ENCODE data around the gene VAMP5. TPM values are rescaled to one million over a fixed set of nuclear protein-coding genes. Genes with fewer than 3 reads are reported as not detected.

Gene VAMP5
- total and polyA plus RNA-seq, 10 of the 15 experiments (the other 5 are each of a cell fraction or from before 2014, with no cell fraction given) = 3.8 to 52.7 (median 24.1) TPM

GRCh38 chr2:85542777-85543176, 41.5 kb upstream of the VAMP5 start:
- Histone ChIP-seq H3K4me2 (ENCODE audit: control insufficient read depth, insufficient read depth) (0 out of 2 replicates have a peak overlapping the region, but pooled peaks have one; percentile 1), H3K4me3 (peak overlapping the region; percentile 45; the same call in 1 of the 2 replicates), H3K27me3 (replicated peaks in 1 of 2; ENCODE audit: control insufficient read depth in 2 of 2, insufficient read depth in 2 of 2, low read length in 1 of 2) (no peaks in the 10 kb centered on the region), H3K79me2 (ENCODE audit: control insufficient read depth, insufficient read depth, low read length) (peaks cover 51% of the 10 kb centered on the region), H3K4me1 (ENCODE audit: control insufficient read depth, insufficient read depth, low read length) (no peaks in the 10 kb centered on the region), H2AFZ (ENCODE audit: control insufficient read depth, low read depth, low read length) (no peak overlapping the region), H4K20me1 (ENCODE audit: control insufficient read depth, insufficient read depth) (peaks cover 4% of the 10 kb centered on the region; the same call in 1 of the 2 replicates), H3K9me3 (replicated peaks; ENCODE audit: control insufficient read depth, insufficient read depth, low read length) (no peaks in the 10 kb centered on the region; the same call in 2 of the 3 replicates), H3K27ac (ENCODE audit: control insufficient read depth, insufficient read depth) (no peak overlapping the region), H3K36me3 (ENCODE audit: control insufficient read depth in 2 of 2, insufficient read depth in 2 of 2, low read length in 1 of 2) (peaks cover 6 to 28% of the 10 kb centered on the region in 2 experiments), H3K9ac (ENCODE audit: control insufficient read depth, insufficient read depth, low read length) (no peak overlapping the region)
- intact Hi-C loops (cut with micrococcal nuclease; ENCODE audit: unreplicated experiment) (no loop called here), in situ Hi-C loops (cut with MboI) (no loop called here)
- FAIRE-seq (no peak), ATAC-seq (no peak), DNase-seq (ENCODE audit: low read depth, low spot score) (no peak)
- 87% methylated on average over 4 of the region's 4 CpGs for WGBS (ENCODE audit: insufficient coverage, insufficient replicate concordance, low lambda C conversion rate, missing lambda C conversion rate)
- BruUV-seq (replicated peaks) = no TSS peak
- ChIA-PET RAD21 (ENCODE audit: unreplicated experiment) (interaction anchor here (4.2 to 6.2 kb wide), 2 partner anchors 9 to 124 kb away, joined by 23 to 43 read pairs; partner anchors contain the start of gene SH2D6), CTCF (interaction anchor here (0.7 to 10.9 kb wide), 4 partner anchors 10 to 123 kb away, joined by 3 to 134 read pairs (median 5); no protein-coding TSS in a partner anchor), POLR2A (interaction anchor here (0.5 to 0.9 kb wide), 2 partner anchors 124 to 204 kb away, joined by 3 to 4 read pairs; partner anchors contain the start of gene SH2D6), SMC1A (ENCODE audit: uncharacterized antibody, unreplicated experiment) (interaction anchor here (2.0 to 8.2 kb wide), 3 partner anchors 8 to 17 kb away, joined by 6 to 86 read pairs (median 7); no protein-coding TSS in a partner anchor)
- TF ChIP-seq MYC (IDR thresholded peaks at IDR 0.05; ENCODE audit: insufficient read depth, insufficient read length, insufficient replicate concordance, low read length, severe bottlenecking) (no peak), BMI1 (IDR thresholded peaks at IDR 0.05; ENCODE audit: borderline replicate concordance) (no peak), NFYB (IDR thresholded peaks at IDR 0.05; ENCODE audit: insufficient read depth, low read depth, low read length) (no peak), POU2F2 (IDR thresholded peaks at IDR 0.05; ENCODE audit: borderline replicate concordance, low read depth, low read length) (no peak), SPI1 (IDR thresholded peaks at IDR 0.05; ENCODE audit: borderline replicate concordance, insufficient read depth, low read depth, low read length) (no peak), HDGF (IDR thresholded peaks at IDR 0.05) (no peak), BRCA1 (IDR thresholded peaks at IDR 0.05; ENCODE audit: low read depth, low read length) (no peak), TCF7 (IDR thresholded peaks at IDR 0.05; ENCODE audit: borderline replicate concordance) (no peak), BCLAF1 (IDR thresholded peaks at IDR 0.05) (no peak), ZZZ3 (IDR thresholded peaks at IDR 0.05; ENCODE audit: control insufficient read depth, insufficient read length, low read depth) (no peak), HDAC2 (IDR thresholded peaks at IDR 0.05) (no peak), RELB (IDR thresholded peaks at IDR 0.05; ENCODE audit: low read depth) (no peak), HDAC6 (IDR thresholded peaks at IDR 0.05; ENCODE audit: unreplicated experiment) (no peak), BCL3 (IDR thresholded peaks at IDR 0.05; ENCODE audit: borderline replicate concordance, insufficient read depth, low read depth, low read length, poor library complexity, severe bottlenecking) (no peak), ZSCAN29 (IDR thresholded peaks at IDR 0.05) (no peak), SRF (IDR thresholded peaks at IDR 0.05; ENCODE audit: low read depth in 2 of 2, low read length in 2 of 2) (no peak)

Data from GM12878 (cell line).